PC-3 (cell line): Measurements from ENCODE around the gene TANGO2. TPM values are rescaled to one million over a fixed set of nuclear protein-coding genes. Genes with fewer than 3 reads are reported as not detected.

Experiments
- ATAC-seq: fragments of 200-7000 bp; cut with Tn5 transposase; 2 replicates; pipeline ENCODE4 v1.9.1; 2020; ENCODE audit warnings: mild to moderate bottlenecking, moderate library complexity
- BruUV-seq: library from RNA; stranded (reverse); fragments of 400-500 nt; replicated peaks from 2 replicates; lab custom pipeline; 2021; lab: Mats Ljungman, UMichigan
- CTCF ChIA-PET: fragments of 300-600 bp; sonication (Branson Sonifier 250); formaldehyde crosslinking; loops from one replicate; lab custom pipeline; 2022; ENCODE audit warnings: antibody characterized with exemption; lab: Charles Lee
- POLR2A ChIA-PET: fragments of 300-600 bp; sonication (Branson Sonifier 250); formaldehyde crosslinking; loops from one replicate; lab custom pipeline; 2022; ENCODE audit warnings: antibody characterized with exemption; ENCODE audit not compliant: unreplicated experiment; lab: Charles Lee
- DNase-seq: peaks from one replicate; pipeline ENCODE4 v3.0.0-alpha.2; 2015
- H2AFZ ChIP-seq: fragments of 300-600 bp; sonication (generic); 2 replicates; pipeline ENCODE4 v1.6.0; 2016; ENCODE audit warnings: antibody characterized with exemption, low read length
- H3F3A ChIP-seq: fragments of 300-600 bp; sonication (generic); one replicate; pipeline ENCODE4 v1.6.0; 2017; ENCODE audit warnings: antibody characterized with exemption, low read length, control low read depth, mild to moderate bottlenecking; ENCODE audit not compliant: unreplicated experiment
- H3K27ac ChIP-seq: fragments of 300-600 bp; sonication (generic); 2 replicates; pipeline ENCODE4 v1.5.1; 2016; ENCODE audit warnings: mild to moderate bottlenecking, low read length
- H3K27me3 ChIP-seq: fragments of 300-600 bp; sonication (generic); 2 replicates; pipeline ENCODE4 v1.6.1; 2016; ENCODE audit warnings: low read length, mixed read lengths
- H3K36me3 ChIP-seq: fragments of 300-600 bp; sonication (generic); 2 replicates; pipeline ENCODE4 v1.6.1; 2016; ENCODE audit warnings: low read depth, mixed run types, low read length, mixed read lengths
- H3K4me1 ChIP-seq: fragments of 300-600 bp; sonication (generic); 2 replicates; pipeline ENCODE4 v1.5.1; 2016; ENCODE audit warnings: low read length; ENCODE audit not compliant: insufficient read depth
- H3K4me2 ChIP-seq: fragments of 300-600 bp; sonication (generic); 2 replicates; pipeline ENCODE4 v1.6.0; 2016; ENCODE audit warnings: low read length
- H3K4me3 ChIP-seq: fragments of 300-600 bp; sonication (generic); 2 replicates; pipeline ENCODE4 v1.5.1; 2016; ENCODE audit warnings: mild to moderate bottlenecking, low read length, mixed read lengths
- H3K79me2 ChIP-seq: fragments of 300-600 bp; sonication (generic); 2 replicates; pipeline ENCODE4 v1.6.1; 2017; ENCODE audit warnings: low read length, mixed read lengths
- H3K9ac ChIP-seq: fragments of 300-600 bp; sonication (generic); 2 replicates; pipeline ENCODE4 v1.6.0; 2016; ENCODE audit warnings: mild to moderate bottlenecking, low read length
- H3K9me2 ChIP-seq: fragments of 300-600 bp; sonication (generic); replicated peaks from 2 replicates; pipeline ENCODE4 v1.6.1; 2016; ENCODE audit warnings: mixed run types, low read length, mixed read lengths
- H3K9me3 ChIP-seq: fragments of 300-600 bp; sonication (generic); 2 replicates; pipeline ENCODE4 v1.6.1; 2016; ENCODE audit warnings: low read length, mixed read lengths
- H4K20me1 ChIP-seq: fragments of 300-600 bp; sonication (generic); 2 replicates; pipeline ENCODE4 v1.6.1; 2016; ENCODE audit warnings: low read length, mixed read lengths
- EZH2 ChIP-seq: fragments of 300-600 bp; sonication (generic); IDR thresholded peaks from one replicate; pipeline ENCODE4 v1.6.1; 2017; ENCODE audit warnings: antibody characterized with exemption, mild to moderate bottlenecking, low read length; ENCODE audit not compliant: unreplicated experiment
- EZH2phosphoT487 ChIP-seq: fragments of 300-600 bp; sonication (generic); IDR thresholded peaks from 2 replicates; pipeline ENCODE4 v1.6.1; 2018; ENCODE audit warnings: mild to moderate bottlenecking, antibody characterized with exemption, low read length, borderline replicate concordance
- intact Hi-C: fragments of 100-400 bp; cut with micrococcal nuclease; formaldehyde crosslinking; loops from 2 replicates; pipeline ENCODE4 v1.9.0; 2023
- total RNA-seq: library from RNA; depleted of rRNA; stranded (reverse); fragments of >200 nt; gene quantifications from 2 replicates; pipeline ENCODE4 v1.2.3, GENCODE V29; 2014
- TF ChIP-seq, protein P1 (sequence below): fragments of 300-600 bp; sonication (generic); conservative IDR thresholded peaks from 2 replicates; pipeline ENCODE4 v1.5.1; 2017; ENCODE audit warnings: antibody characterized with exemption, low read depth, mild to moderate bottlenecking, low read length

The TANGO2 gene
- total RNA-seq, 1 experiment from 2014 or later: 23.5 TPM

DNA sequence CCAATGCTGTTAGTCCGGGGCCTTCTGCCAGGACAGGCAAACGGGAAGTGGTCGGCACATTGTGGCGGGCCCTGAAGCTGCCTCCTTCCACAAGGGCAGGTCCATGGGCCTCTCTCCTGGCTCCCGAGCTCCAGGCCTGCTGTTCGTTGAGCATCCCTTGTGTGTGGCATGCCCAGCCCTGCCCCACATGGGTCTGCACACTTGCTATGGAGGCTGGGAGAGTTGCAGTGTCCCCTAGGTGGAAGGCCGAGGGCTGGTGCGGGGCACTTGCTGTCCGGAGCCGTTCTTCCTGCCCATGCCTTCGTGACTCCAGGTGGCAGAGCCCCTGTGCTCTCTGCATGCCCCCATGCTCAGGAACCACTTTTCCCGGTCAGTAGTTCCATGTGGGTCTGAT, 33.1 kb downstream of the TANGO2 start:
- ATAC-seq (no peak), DNase-seq (no peak)
- H3K4me2 ChIP-seq: no peak overlapping the region
- no peak overlapping the region for H3K9ac ChIP-seq
- TF ChIP-seq EZH2 (no peak), EZH2phosphoT487 (no peak)
- TF ChIP-seq, protein P1, sequence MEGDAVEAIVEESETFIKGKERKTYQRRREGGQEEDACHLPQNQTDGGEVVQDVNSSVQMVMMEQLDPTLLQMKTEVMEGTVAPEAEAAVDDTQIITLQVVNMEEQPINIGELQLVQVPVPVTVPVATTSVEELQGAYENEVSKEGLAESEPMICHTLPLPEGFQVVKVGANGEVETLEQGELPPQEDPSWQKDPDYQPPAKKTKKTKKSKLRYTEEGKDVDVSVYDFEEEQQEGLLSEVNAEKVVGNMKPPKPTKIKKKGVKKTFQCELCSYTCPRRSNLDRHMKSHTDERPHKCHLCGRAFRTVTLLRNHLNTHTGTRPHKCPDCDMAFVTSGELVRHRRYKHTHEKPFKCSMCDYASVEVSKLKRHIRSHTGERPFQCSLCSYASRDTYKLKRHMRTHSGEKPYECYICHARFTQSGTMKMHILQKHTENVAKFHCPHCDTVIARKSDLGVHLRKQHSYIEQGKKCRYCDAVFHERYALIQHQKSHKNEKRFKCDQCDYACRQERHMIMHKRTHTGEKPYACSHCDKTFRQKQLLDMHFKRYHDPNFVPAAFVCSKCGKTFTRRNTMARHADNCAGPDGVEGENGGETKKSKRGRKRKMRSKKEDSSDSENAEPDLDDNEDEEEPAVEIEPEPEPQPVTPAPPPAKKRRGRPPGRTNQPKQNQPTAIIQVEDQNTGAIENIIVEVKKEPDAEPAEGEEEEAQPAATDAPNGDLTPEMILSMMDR: no peak
- CTCF ChIA-PET: no interaction called here
- POLR2A ChIA-PET: no interaction called here
- H3K79me2 ChIP-seq: no peaks in the 10 kb centered on the region
- no peaks in the 10 kb centered on the region for H3K4me1 ChIP-seq
- intact Hi-C loops: no loop called here
- H2AFZ ChIP-seq: no peak overlapping the region
- H3F3A ChIP-seq: no peaks in the 10 kb centered on the region
- no peaks in the 10 kb centered on the region for H3K9me2 ChIP-seq
- no TSS peak for BruUV-seq
- no peak overlapping the region for H3K27ac ChIP-seq
- no peak overlapping the region for H3K4me3 ChIP-seq
- H3K36me3 ChIP-seq: no peaks in the 10 kb centered on the region
- H3K9me3 ChIP-seq: no peaks in the 10 kb centered on the region
- no peaks in the 10 kb centered on the region for H3K27me3 ChIP-seq
- H4K20me1 ChIP-seq: no peaks in the 10 kb centered on the region

DNA sequence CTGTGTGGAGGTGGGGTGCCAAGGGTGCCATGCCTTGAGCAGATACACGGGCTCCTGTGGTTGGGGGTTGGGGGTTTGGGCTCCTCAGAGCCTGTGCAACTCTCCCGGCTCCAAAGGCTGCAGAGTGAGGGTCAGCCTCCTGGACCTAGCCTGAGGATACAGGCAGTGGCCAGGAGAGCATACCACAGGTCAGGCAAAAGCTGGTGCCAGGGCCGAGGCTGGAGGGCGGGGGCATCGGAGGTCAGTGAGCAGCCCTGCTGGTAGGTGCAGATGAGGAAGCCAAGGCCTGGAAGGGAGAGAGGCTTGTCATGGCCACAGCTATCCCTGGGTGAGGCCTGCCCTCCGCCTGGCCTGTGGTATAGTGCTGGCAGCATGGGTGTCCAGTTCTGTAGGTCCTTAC, 33.6 kb downstream of the TANGO2 start:
- no peaks in the 10 kb centered on the region for H3K4me1 ChIP-seq
- DNase-seq (no peak), ATAC-seq (no peak)
- H3K9ac ChIP-seq: no peak overlapping the region
- H3K9me3 ChIP-seq: no peaks in the 10 kb centered on the region
- ChIA-PET CTCF (no interaction called here), POLR2A (no interaction called here)
- no peaks in the 10 kb centered on the region for H4K20me1 ChIP-seq
- H3K9me2 ChIP-seq: no peaks in the 10 kb centered on the region
- no peaks in the 10 kb centered on the region for H3K36me3 ChIP-seq
- no peak overlapping the region for H3K4me3 ChIP-seq
- H2AFZ ChIP-seq: no peak overlapping the region
- H3K79me2 ChIP-seq: no peaks in the 10 kb centered on the region
- no peak overlapping the region for H3K27ac ChIP-seq
- H3F3A ChIP-seq: no peaks in the 10 kb centered on the region
- H3K4me2 ChIP-seq: no peak overlapping the region
- intact Hi-C loops: no loop called here
- BruUV-seq: no TSS peak
- no peaks in the 10 kb centered on the region for H3K27me3 ChIP-seq
- TF ChIP-seq EZH2 (no peak), EZH2phosphoT487 (no peak)
- TF ChIP-seq, protein P1: no peak

DNA sequence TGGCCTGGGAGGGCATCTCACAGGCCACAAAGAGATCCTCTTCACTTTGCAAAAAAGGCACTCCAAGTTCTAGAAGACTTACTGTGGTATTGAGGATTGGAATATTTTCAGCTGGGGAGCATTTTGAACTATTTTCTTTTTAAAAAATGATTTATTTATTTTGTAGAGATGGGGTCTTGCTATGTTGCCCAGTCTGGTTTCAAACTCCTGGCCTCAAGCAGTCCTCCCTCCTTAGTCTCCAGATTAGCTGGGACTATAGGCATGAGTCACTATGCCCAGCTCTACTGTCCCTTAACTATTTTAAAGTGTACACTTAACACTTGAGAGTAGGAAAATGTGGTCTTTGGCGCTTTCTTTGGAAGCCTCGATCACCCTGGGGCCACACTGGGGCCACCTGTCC, 34.2 kb downstream of the TANGO2 start:
- TF ChIP-seq, protein P1: no peak
- TF ChIP-seq EZH2: no peak
- no peak for TF ChIP-seq EZH2phosphoT487
- no peaks in the 10 kb centered on the region for H3K36me3 ChIP-seq
- POLR2A ChIA-PET: no interaction called here
- no peak overlapping the region for H2AFZ ChIP-seq
- no peak overlapping the region for H3K4me2 ChIP-seq
- no peaks in the 10 kb centered on the region for H4K20me1 ChIP-seq
- CTCF ChIA-PET: no interaction called here
- BruUV-seq: no TSS peak
- H3K4me3 ChIP-seq: no peak overlapping the region
- H3K79me2 ChIP-seq: no peaks in the 10 kb centered on the region
- no peaks in the 10 kb centered on the region for H3K9me2 ChIP-seq
- H3F3A ChIP-seq: no peaks in the 10 kb centered on the region
- no peaks in the 10 kb centered on the region for H3K9me3 ChIP-seq
- intact Hi-C loops: no loop called here
- no peak overlapping the region for H3K27ac ChIP-seq
- DNase-seq (no peak), ATAC-seq (no peak)
- H3K4me1 ChIP-seq: no peaks in the 10 kb centered on the region
- no peaks in the 10 kb centered on the region for H3K27me3 ChIP-seq
- H3K9ac ChIP-seq: no peak overlapping the region
